Thoracic aorta (tissue), 2 donors: ENCODE data around the gene GALR3. TPM values are rescaled to one million over a fixed set of nuclear protein-coding genes. Genes with fewer than 3 reads are reported as not detected.
A peak's percentile ranks its signal among the peaks of the same experiment; 100 is the strongest.

Source experiments
- ATAC-seq: fragments of 150-250 bp; one replicate; pipeline ENCODE4 v1.8.0; 2017; ENCODE audit warnings: low read depth; ENCODE audit not compliant: insufficient number of reproducible peaks, low FRiP score
- DNase-seq: peaks from one replicate; pipeline ENCODE4 v3.0.0-alpha.2; 2020; ENCODE audit warnings: low spot score
- H3K27ac ChIP-seq, 2 donors: fragments of 200-600 bp; sonication (generic); 1 replicate in 1 of 2; 2 replicates in 1 of 2; pipeline ENCODE4 v1.5.1; 2016; ENCODE audit warnings: mild to moderate bottlenecking in 2 of 2, moderate library complexity in 2 of 2
- H3K27me3 ChIP-seq: fragments of 200-600 bp; sonication (generic); replicated peaks from 2 replicates; pipeline ENCODE4 v1.6.0; 2016; ENCODE audit warnings: mild to moderate bottlenecking; ENCODE audit not compliant: insufficient read depth
- H3K36me3 ChIP-seq: fragments of 200-600 bp; sonication (generic); one replicate; pipeline ENCODE4 v1.5.1; 2016
- H3K4me1 ChIP-seq, 2 donors: fragments of 200-600 bp; sonication (generic); 1 replicate in 1 of 2; 2 replicates in 1 of 2; pipeline versions ENCODE4 v1.5.1 to v1.6.0; 2016; ENCODE audit warnings: low read depth in 2 of 2, mild to moderate bottlenecking in 1 of 2; ENCODE audit not compliant: control insufficient read depth in 1 of 2
- H3K4me3 ChIP-seq: fragments of 200-600 bp; sonication (generic); 2 replicates; pipeline ENCODE4 v1.5.1; 2016; ENCODE audit warnings: mild to moderate bottlenecking
- H3K9me3 ChIP-seq: fragments of 200-600 bp; sonication (generic); 2 replicates; pipeline ENCODE4 v1.5.1; 2016
- total RNA-seq, 2 donors: library from RNA; depleted of rRNA; stranded (reverse); fragments of >200 nt; gene quantifications; one replicate each; pipeline versions ENCODE4 v1.1.0 to v1.2.3, GENCODE V29; 2016
- TF ChIP-seq, protein P1 (sequence below): fragments of 200-600 bp; sonication (generic); IDR thresholded peaks from one replicate; pipeline ENCODE4 v1.5.1; 2019; ENCODE audit warnings: antibody characterized with exemption

GALR3 gene
- total RNA-seq, 2 donors from 2014 or later: not detected

GRCh38 chr22:37822079-37822833 lies 926 bp upstream of the GALR3 start:
- DNase-seq (no peak), ATAC-seq (no peak)
- H3K27ac ChIP-seq: no peak overlapping the region
- TF ChIP-seq, protein P1, sequence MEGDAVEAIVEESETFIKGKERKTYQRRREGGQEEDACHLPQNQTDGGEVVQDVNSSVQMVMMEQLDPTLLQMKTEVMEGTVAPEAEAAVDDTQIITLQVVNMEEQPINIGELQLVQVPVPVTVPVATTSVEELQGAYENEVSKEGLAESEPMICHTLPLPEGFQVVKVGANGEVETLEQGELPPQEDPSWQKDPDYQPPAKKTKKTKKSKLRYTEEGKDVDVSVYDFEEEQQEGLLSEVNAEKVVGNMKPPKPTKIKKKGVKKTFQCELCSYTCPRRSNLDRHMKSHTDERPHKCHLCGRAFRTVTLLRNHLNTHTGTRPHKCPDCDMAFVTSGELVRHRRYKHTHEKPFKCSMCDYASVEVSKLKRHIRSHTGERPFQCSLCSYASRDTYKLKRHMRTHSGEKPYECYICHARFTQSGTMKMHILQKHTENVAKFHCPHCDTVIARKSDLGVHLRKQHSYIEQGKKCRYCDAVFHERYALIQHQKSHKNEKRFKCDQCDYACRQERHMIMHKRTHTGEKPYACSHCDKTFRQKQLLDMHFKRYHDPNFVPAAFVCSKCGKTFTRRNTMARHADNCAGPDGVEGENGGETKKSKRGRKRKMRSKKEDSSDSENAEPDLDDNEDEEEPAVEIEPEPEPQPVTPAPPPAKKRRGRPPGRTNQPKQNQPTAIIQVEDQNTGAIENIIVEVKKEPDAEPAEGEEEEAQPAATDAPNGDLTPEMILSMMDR: no peak
- H3K9me3 ChIP-seq: no peaks in the 10 kb centered on the region
- no peak overlapping the region for H3K4me3 ChIP-seq
- H3K4me1 ChIP-seq: peaks cover 17 to 31% of the 10 kb centered on the region in 2 donors
- no peaks in the 10 kb centered on the region for H3K36me3 ChIP-seq
- H3K27me3 ChIP-seq: no peaks in the 10 kb centered on the region

- ATAC-seq: no peak
- no peak for DNase-seq
- Histone ChIP-seq H3K27me3 (no peaks in the 10 kb centered on the region), H3K4me1 (peaks cover 4 to 17% of the 10 kb centered on the region in 2 donors), H3K9me3 (no peaks in the 10 kb centered on the region), H3K4me3 (peak overlapping the region; percentile 54), H3K36me3 (peaks cover 2% of the 10 kb centered on the region), H3K27ac (no peak overlapping the region)
- TF ChIP-seq, protein P1: no peak
These were observed 1.8 kb downstream of the GALR3 start for GRCh38 chr22:37824674-37825641.

- Histone ChIP-seq H3K4me3 (no peak overlapping the region), H3K27me3 (no peaks in the 10 kb centered on the region), H3K4me1 (peaks cover 4 to 17% of the 10 kb centered on the region in 2 donors), H3K9me3 (no peaks in the 10 kb centered on the region), H3K27ac (peak overlapping the region; percentile 1 to 45), H3K36me3 (peaks cover 22% of the 10 kb centered on the region)
- DNase-seq: no peak
- ATAC-seq: no peak
- TF ChIP-seq, protein P1: no peak
These were observed 3.9 kb downstream of the GALR3 start for GRCh38 chr22:37827056-37827455.

DNA sequence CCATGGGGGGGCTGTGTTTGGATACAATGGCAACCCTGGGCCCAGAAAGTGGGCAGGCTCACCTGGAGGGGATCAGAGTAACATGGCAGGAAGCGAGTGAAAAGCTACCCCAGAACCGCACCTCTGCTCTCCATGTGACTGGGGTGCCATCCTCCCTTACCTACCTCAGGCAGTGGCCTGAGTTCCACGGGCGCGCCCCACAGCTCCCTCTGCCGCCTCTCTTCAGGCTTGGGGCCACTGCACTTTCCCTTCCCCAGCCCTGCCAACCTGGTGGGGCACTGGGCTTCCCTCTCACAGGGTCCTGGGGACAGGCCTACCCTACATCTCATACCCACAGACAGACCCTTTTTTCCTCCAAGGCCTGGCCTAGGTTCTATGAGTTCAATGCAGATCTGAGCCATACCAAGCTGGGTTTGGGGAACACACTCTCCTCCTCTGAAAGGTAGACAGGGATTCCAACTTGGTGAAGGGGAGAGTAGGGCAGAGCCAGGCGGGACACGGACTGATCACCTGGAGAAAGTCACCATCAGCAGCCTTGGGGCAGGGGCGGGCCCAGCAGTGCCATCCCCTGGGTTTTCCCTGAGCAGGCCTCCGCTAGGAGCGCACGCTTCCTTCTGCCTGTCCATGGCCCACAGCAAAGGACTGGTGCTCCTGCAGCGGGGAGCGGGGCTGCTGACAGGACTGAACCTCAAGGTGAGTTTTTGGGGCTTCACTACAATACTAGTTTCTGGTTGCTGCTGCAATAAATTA lies 7.1 kb downstream of the GALR3 start:
- DNase-seq (no peak), ATAC-seq (no peak)
- Histone ChIP-seq H3K9me3 (no peaks in the 10 kb centered on the region), H3K36me3 (peaks cover 44% of the 10 kb centered on the region), H3K4me1 (peaks cover 4 to 11% of the 10 kb centered on the region in 2 donors), H3K4me3 (no peak overlapping the region), H3K27ac (no peak overlapping the region), H3K27me3 (no peaks in the 10 kb centered on the region)
- TF ChIP-seq, protein P1: no peak
